ENCODE measurements around the gene HMHB1. TPM values are rescaled to one million over a fixed set of nuclear protein-coding genes. Genes with fewer than 3 reads are reported as not detected.

Gene HMHB1
- total RNA-seq, 4 donors from 2014 or later = not detected

- Histone ChIP-seq H3K4me1 (no peaks in the 10 kb centered on the region), H3K9me3 (no peaks in the 10 kb centered on the region), H3K4me3 (no peak overlapping the region), H3K36me3 (no peaks in the 10 kb centered on the region), H3K27ac (no peak overlapping the region), H3K27me3 (no peaks in the 10 kb centered on the region)
- no peak for TF ChIP-seq CTCF (IDR thresholded peaks at IDR 0.05)
- TF ChIP-seq POLR2A (IDR thresholded peaks at IDR 0.05) = no peak
- DNase-seq = no peak
These were observed 38.2 kb downstream of the HMHB1 start for GRCh38 chr5:143850050-143850683.

- Histone ChIP-seq H3K27me3 (no peaks in the 10 kb centered on the region), H3K4me1 (no peaks in the 10 kb centered on the region), H3K4me3 (no peak overlapping the region), H3K27ac (no peak overlapping the region), H3K36me3 (no peaks in the 10 kb centered on the region), H3K9me3 (no peaks in the 10 kb centered on the region)
- TF ChIP-seq CTCF (IDR thresholded peaks at IDR 0.05) = no peak
- DNase-seq = no peak
These were observed 39.4 kb downstream of the HMHB1 start for GRCh38 chr5:143851383-143851782.

GRCh38 chr5:143860211-143860610, 48.2 kb downstream of the HMHB1 start:
- Histone ChIP-seq H3K27ac (no peak overlapping the region), H3K4me1 (no peaks in the 10 kb centered on the region), H3K4me3 (no peak overlapping the region), H3K27me3 (no peaks in the 10 kb centered on the region), H3K9me3 (no peaks in the 10 kb centered on the region), H3K36me3 (no peaks in the 10 kb centered on the region)
- DNase-seq = no peak
- no peak for TF ChIP-seq CTCF (IDR thresholded peaks at IDR 0.05)
- no peak for TF ChIP-seq POLR2A (IDR thresholded peaks at IDR 0.05)

GRCh38 chr5:143862271-143862670, 50.3 kb downstream of the HMHB1 start:
- Histone ChIP-seq H3K4me3 (no peak overlapping the region), H3K9me3 (no peaks in the 10 kb centered on the region), H3K4me1 (no peaks in the 10 kb centered on the region), H3K36me3 (no peaks in the 10 kb centered on the region), H3K27me3 (no peaks in the 10 kb centered on the region), H3K27ac (no peak overlapping the region)
- no peak for TF ChIP-seq POLR2A (IDR thresholded peaks at IDR 0.05)
- no peak for TF ChIP-seq CTCF (IDR thresholded peaks at IDR 0.05)
- no peak for DNase-seq

GRCh38 chr5:143865426-143866025, 53.6 kb downstream of the HMHB1 start:
- no peak for DNase-seq
- Histone ChIP-seq H3K4me3 (no peak overlapping the region), H3K27ac (no peak overlapping the region), H3K9me3 (no peaks in the 10 kb centered on the region), H3K4me1 (no peaks in the 10 kb centered on the region), H3K36me3 (no peaks in the 10 kb centered on the region), H3K27me3 (no peaks in the 10 kb centered on the region)
- no peak for TF ChIP-seq CTCF (IDR thresholded peaks at IDR 0.05)
- no peak for TF ChIP-seq POLR2A (IDR thresholded peaks at IDR 0.05)

Data from Peyer's patch (tissue), 4 donors.